Femur (tissue), 1 donor: ENCODE data around the gene CHMP1B.
"Not testable (repeated sequence)": the region's sequence is repeated elsewhere in the genome, so short reads cannot be mapped to it uniquely, and the experiment has no call there.

ENCODE experiments used
- DNase-seq: peaks from one replicate; pipeline ENCODE4 v3.0.0-alpha.2; 2017

Gene CHMP1B

DNA sequence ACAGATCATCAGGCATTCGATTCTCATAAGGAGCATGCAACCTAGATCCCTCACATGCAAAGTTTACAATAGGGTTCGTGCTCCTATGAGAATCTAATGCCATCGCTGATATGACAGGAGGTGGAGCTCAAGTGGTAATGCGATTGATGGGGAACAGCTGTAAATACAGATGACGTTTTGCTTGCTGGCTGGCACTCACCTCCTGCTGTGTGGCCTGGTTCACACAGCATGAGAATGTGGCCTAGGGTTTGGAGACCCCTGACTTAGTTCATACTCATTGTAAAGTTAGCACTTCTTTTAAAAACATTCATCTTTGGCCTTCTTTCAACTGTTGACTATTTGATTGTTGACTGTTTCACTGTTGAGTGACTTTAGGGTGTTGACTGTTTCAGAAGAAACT, 8.7 kb upstream of the CHMP1B start:
- no peak for DNase-seq

DNA sequence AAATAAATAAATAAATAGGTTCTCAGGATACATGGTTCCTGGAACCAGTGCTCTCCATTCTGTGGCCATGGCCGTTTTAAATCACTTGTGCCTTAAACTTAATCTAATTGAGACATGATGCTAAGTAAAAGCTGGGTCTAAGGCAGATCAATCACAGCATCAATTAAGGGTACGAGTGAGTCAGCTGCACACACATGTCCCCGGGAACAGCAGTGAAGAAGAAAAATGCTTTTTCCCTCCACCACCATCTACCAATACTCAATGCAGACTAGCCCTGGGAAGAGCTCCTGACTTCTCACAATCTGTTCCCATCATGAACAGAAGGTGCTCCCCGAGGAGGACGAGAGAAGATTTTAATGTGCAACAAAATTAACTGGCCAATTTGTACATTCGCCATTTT, 6.8 kb upstream of the CHMP1B start:
- no peak for DNase-seq

- DNase-seq, result no peak
Observed at GRCh38 chr18:11845654-11846053, 5.6 kb upstream of the CHMP1B start.

DNA sequence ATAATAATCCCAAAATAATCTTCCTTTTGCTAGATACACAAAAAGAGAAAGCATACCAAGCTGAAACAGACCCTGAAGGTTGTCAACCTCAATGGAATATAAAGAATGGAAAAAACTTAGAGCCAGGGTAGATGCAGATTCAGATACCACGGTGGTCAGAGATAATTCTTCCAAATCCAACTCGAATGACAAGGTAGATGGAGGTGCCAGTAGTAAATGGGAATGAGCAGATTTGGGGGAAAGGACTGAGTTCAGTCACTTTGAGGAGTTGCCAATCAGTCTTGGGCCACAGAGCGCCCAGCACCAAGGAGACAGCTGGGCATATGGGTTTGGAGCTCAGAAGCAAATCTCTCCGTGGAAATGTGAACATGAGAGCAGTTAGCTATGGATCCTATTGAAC, 3.4 kb upstream of the CHMP1B start:
- no peak for DNase-seq

GRCh38 chr18:11849279-11849678, 1.9 kb upstream of the CHMP1B start:
- DNase-seq, result no peak

GRCh38 chr18:11849841-11850634, 1.2 kb upstream of the CHMP1B start:
- peak; percentile 87 for DNase-seq

DNA sequence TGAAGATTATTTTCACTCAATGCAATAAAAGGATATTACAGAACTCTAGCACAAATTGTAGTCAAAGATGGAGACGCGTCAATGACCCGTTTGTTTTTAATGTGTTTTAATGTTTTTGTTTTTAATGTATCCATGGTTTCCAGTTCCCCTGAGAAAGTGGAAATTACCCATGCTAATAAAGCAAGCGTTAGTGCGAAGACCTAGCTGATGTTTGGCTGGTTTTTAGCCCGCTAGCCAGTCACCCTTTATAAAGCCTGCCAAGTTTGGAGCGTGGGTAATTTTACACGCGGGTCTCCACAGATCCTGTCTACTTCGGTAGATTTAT, 430 bp upstream of the CHMP1B start:
- DNase-seq, result no peak

DNA sequence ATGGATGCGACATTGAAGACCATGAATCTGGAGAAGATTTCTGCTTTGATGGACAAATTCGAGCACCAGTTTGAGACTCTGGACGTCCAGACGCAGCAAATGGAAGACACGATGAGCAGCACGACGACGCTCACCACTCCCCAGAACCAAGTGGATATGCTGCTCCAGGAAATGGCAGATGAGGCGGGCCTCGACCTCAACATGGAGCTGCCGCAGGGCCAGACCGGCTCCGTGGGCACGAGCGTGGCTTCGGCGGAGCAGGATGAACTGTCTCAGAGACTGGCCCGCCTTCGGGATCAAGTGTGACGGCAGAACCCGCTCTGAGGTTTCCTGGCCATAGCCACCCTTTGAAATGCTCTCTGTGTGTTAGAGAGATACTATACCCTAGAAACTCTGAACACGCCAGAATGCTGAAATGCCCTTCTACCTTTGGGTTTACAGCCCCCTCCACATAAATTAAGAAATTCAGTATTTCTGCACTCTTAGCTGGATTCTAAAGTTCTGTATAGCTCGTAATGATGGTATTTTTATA, 659 bp downstream of the CHMP1B start:
- peak; percentile 51 for DNase-seq

GRCh38 chr18:11854554-11854953, 3.3 kb downstream of the CHMP1B start:
- not testable (repeated sequence) for DNase-seq

DNA sequence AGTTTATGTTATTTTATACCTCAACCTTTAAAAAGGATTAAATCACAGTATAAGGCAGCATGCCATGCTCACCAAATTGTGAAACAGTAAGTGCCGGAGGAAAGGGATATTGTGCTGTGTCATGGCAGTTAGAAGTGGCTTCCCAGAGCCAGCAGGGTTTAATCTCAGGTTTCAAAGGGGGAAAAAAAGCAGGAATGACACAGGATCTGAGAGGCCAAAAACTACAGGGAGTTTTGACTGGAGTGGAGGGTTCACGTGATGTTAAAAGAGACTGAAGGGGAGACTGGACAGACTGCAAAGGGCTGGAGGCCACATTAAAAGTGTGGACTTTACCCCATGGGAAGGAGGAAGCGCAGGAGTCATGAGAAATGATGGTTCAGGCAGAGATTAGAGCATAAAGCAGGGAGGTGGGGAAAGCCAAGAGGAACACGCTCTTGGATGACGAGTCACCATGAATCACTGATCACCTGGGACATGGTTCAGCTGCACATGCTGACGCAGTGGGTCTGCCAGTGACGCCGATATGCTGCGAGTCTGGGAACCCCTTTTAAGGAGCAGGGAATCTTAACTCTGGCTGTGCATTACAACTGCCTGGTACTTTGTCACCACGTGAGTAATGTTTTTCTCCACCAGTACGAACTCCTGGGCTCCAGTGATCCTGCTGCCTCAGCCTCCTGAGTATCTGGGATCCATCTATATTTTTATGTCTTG, 6.1 kb downstream of the CHMP1B start:
- DNase-seq, result no peak

- no peak for DNase-seq
Observed at GRCh38 chr18:11859282-11859830, 8.1 kb downstream of the CHMP1B start.

GRCh38 chr18:11859903-11860407, 8.7 kb downstream of the CHMP1B start:
- no peak for DNase-seq

DNA sequence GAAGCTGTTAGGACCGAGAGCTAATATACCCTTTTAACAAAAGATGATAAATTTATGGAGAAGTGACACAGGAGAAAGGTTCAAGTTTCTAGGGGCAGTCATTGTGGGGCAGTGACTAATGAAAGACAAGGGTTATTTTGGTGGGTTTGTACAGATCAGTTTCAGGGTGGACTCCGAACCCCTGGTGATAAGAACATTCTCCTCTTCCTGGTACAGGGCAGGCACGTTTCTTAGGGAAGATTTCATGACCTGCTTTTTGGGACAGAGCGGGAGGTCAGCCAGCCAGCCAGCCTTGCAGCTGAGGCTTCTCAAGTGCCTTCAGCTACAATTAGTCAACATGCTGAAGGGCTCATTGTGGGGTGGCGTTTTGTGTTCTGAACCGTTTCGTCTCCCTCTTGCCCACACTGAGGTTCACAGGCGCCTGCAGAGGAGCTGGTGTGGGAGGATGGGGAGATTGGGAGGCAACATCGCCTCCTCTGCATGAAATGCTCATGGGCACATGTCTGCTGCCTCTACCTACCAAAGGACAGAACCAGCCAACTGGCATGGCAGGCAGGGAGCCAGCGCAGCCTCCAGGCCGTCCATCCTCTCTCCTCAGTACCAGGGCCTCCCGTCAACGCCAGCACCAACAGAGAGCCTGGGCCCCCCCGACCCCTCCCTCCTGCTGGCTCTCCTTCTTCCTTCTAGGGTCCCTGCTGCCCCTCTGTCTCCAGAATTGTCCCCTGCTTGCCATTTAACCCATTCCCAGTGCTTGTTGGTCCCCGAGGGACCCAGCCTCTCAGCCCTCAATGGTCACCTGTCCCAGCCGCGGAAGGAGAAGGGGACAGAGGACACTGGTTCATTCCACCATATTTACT, 9.6 kb downstream of the CHMP1B start:
- no peak for DNase-seq

DNA sequence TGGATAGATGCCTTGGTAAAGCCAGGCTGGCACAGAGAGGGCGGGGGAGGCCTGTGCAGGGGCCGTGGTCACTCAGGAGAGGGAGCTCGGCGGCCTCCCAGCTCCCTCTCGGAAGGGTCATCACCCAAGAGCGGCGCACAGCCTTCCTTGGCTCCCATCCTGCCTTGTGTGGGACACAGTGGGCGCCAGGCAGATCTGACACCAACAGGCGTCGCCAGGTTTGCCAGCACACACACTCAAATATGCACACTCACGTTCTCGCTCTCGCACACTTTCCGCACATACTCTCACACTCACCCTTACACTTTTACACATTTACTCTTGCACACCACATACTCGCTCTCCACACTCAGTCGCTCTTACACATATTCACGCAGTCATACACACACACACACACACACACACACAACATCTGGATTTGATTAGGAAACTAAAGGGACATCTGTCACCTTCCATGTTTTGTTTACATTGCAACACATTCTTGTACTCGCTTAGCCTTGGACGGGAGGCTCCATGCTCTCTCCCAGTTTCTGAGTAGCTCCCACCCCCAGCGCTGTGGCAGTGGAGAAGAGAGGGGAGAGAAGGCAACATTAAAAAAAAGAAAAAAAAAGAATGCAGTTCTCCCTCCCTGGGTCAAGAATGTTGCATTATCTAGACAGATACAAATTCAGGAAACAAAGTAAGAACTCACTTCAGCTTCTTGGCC, 10.5 kb downstream of the CHMP1B start:
- DNase-seq, result no peak

GRCh38 chr18:11862468-11863137, 11.4 kb downstream of the CHMP1B start:
- DNase-seq, result no peak

DNA sequence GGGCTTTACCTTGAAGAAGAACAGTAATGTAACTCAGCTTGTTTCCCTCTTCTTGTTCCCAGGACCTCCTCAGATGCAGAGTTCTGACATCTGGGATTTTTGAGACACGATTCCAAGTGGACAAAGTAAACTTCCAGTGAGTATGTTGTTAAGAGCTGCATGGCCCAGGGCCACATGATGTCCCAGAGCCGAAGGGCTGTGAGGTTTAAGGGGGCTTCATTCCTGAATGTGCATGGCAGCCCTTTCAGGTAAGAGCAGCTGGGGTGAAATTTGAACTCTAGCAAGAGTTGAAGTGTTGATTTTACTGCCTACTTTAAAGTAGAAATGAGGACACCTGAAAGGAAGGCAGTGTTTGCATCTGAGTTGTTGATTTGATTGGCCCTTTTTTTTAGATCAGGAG, 13.3 kb downstream of the CHMP1B start:
- no peak for DNase-seq

- DNase-seq, result no peak
Observed at GRCh38 chr18:11865071-11865470, 13.9 kb downstream of the CHMP1B start.

DNA sequence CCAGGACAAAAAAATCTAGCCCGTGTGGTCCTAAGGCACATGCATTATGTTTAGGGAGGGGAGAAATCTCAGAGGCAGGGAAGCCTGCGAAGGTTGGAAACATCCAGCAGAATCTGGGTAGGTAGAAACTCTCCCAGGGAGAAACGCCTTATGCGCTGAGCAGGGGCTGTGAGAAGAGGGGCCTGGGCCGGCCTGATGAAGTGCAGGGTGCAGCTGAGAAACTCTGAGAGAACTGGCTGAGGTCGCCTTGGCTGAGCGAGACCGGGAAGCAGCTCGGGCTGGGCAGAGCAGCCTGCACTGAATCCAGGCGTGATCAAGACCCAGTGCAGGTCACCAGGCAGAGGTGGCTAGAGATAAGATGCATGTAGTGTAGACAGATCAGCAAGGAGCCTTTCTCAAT, 15.1 kb downstream of the CHMP1B start:
- no peak for DNase-seq

DNA sequence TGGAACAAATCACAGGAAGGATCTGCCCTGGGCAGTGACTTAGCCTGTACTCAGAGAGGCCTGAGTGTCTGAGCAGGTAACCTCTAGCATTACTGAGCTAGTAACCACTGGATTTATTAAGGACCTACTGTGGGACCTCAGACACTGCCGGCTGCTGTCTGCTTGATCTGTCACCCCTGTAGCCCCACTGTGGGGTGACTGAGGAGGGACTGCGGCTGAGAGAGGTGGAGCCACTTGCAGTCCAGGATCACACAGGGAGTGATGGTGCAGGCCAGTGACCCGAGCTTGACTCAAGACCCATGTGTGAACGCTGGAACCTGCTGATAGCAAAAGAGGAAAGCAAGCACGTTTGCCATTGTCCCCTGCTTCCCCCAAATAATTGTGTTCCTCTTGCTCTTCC, 15.6 kb downstream of the CHMP1B start:
- DNase-seq, result no peak

GRCh38 chr18:11868230-11868629, 17.0 kb downstream of the CHMP1B start:
- no peak for DNase-seq

GRCh38 chr18:11871501-11871900, 20.3 kb downstream of the CHMP1B start:
- no peak for DNase-seq
